Ovary (tissue), 3 donors: ENCODE results near the gene KIAA1217.

Experiments used
- CTCF ChIP-seq, 3 donors: fragments of 450-650 bp in 2 of 3; fragments of 200-600 bp in 1 of 3; IDR thresholded peaks; one replicate each; pipeline versions ENCODE4 v1.5.1 to v1.8.0; 2016 to 2022; ENCODE audit warnings: antibody characterized with exemption in 3 of 3, mild to moderate bottlenecking in 1 of 3
- POLR2A ChIP-seq: fragments of 450-650 bp; IDR thresholded peaks from one replicate; pipeline ENCODE4 v1.6.1; 2017; ENCODE audit warnings: antibody characterized with exemption, mild to moderate bottlenecking, moderate library complexity
- donor health status: DM: no; HTN: no; CAD: no.

DNA sequence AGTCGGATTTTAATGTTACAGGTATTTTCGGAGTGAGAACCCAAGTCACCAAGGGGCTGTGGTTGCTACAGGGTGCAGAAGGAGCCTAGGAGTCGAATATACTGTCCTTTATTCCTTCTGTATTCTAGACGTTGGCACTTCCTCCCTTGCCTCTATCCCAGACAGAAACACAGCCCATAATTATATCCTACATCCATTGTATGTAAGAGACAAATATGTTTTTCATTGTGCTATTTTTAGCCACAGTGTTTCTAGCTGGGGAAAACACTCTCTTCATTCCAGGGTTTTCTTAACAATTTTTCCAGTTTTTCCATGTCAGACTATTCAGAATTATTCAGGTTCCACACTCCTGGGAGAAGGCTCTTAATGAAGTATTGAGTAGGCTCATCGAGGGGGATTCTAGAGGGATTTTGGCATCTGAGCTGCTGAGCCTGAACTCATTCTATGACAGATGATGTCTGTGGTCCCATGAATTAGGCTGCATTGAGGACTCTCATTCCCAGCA, 32.6 kb downstream of the KIAA1217 start:
- TF ChIP-seq CTCF (IDR thresholded peaks at IDR 0.05), result no peak
- no peak for TF ChIP-seq POLR2A
